K562 (cell line): ENCODE data around the gene KLRB1. TPM values are rescaled to one million over a fixed set of nuclear protein-coding genes. Genes with fewer than 3 reads are reported as not detected.

Source experiments
- ATAC-seq: fragments of 200-7000 bp; cut with Tn5 transposase; 3 replicates; pipeline ENCODE4 v1.9.1; 2020; ENCODE audit warnings: moderate library complexity
- BruUV-seq: library from RNA; stranded (reverse); fragments of 400-500 nt; replicated peaks from 2 replicates; lab custom pipeline; 2021; lab: Mats Ljungman, UMichigan
- CTCF ChIA-PET: fragments of 300-600 bp; formaldehyde crosslinking; extraction: SDS; loops from one replicate; lab custom pipeline; 2021; ENCODE audit warnings: low intra/inter-chr PET ratio; lab: Yijun Ruan, JAX
- POLR2A ChIA-PET: fragments of 300-600, 350-650 bp; sonication (Branson Sonifier 250); formaldehyde crosslinking; extraction: SDS; loops from one replicate; lab custom pipeline; 2021; ENCODE audit warnings: antibody characterized with exemption, inconsistent platforms; lab: Yijun Ruan, JAX
- DNase-seq, 4 experiments: peaks; one replicate each; pipeline versions ENCODE4 v3.0.0 to v3.0.0-alpha.2; 2011 to 2018; ENCODE audit warnings: low spot score in 3 of 4, mixed read lengths in 3 of 4; ENCODE audit errors: extremely low read depth in 1 of 4
- FAIRE-seq: peaks from 2 replicates; lab custom pipeline; 2011; peaks lifted over from hg19 to GRCh38; lab: Jason Lieb, UNC
- H2AFZ ChIP-seq: 2 replicates; pipeline ENCODE4 v1.6.0; 2011; ENCODE audit warnings: low read depth, low read length, control low read depth, inconsistent platforms
- H3K27ac ChIP-seq: fragments of 200-600 bp; 3 replicates; pipeline ENCODE4 v1.8.0; 2011; ENCODE audit warnings: low read depth, mild to moderate bottlenecking, control low read depth, inconsistent platforms, low read length, moderate library complexity, mixed read lengths; ENCODE audit errors: extremely low read depth
- H3K27me3 ChIP-seq, 2 experiments: fragments of 300-600 bp in 1 of 2; 2 replicates in 1 of 2; 3 replicates in 1 of 2; pipeline versions ENCODE4 v1.6.0 to v1.8.0; 2011; ENCODE audit warnings: inconsistent platforms in 2 of 2, low read length in 2 of 2, mild to moderate bottlenecking in 1 of 2, mixed read lengths in 1 of 2, moderate library complexity in 1 of 2; ENCODE audit not compliant: control insufficient read depth in 2 of 2, insufficient read depth in 2 of 2
- H3K36me3 ChIP-seq: fragments of 300-600 bp; 3 replicates; pipeline ENCODE4 v1.8.0; 2011; ENCODE audit warnings: mild to moderate bottlenecking, low read length, inconsistent platforms; ENCODE audit not compliant: control insufficient read depth, insufficient read depth
- H3K4me1 ChIP-seq, 2 experiments: fragments of 200-600 bp in 1 of 2; replicated peaks in 1 of 2; 2 replicates in 1 of 2; 3 replicates in 1 of 2; pipeline versions ENCODE4 v1.5.1 to v1.8.0; 2011; ENCODE audit warnings: inconsistent platforms in 2 of 2, low read length in 2 of 2, mild to moderate bottlenecking in 1 of 2, mixed read lengths in 1 of 2, moderate library complexity in 1 of 2; ENCODE audit not compliant: control insufficient read depth in 2 of 2, insufficient read depth in 2 of 2
- H3K4me2 ChIP-seq: 2 replicates; pipeline ENCODE4 v1.6.1; 2011; ENCODE audit warnings: low read length, control low read depth, inconsistent platforms, mixed read lengths; ENCODE audit not compliant: insufficient read depth
- H3K4me3 ChIP-seq: fragments of 200-600 bp; sonication (generic), shearing (Covaris generic); 2 replicates; pipeline ENCODE4 v1.5.1; 2016; ENCODE audit warnings: control low read depth, inconsistent platforms
- H3K79me2 ChIP-seq: fragments of 200-600 bp; 3 replicates; pipeline ENCODE4 v1.8.0; 2011; ENCODE audit warnings: low read length, inconsistent platforms; ENCODE audit not compliant: control insufficient read depth, insufficient read depth
- H3K9ac ChIP-seq, 2 experiments: 2 replicates each; pipeline versions ENCODE4 v1.6.0 to v1.6.1; 2011; ENCODE audit warnings: low read depth in 2 of 2, low read length in 2 of 2, control low read depth in 1 of 2, inconsistent platforms in 1 of 2, mild to moderate bottlenecking in 1 of 2, mixed read lengths in 1 of 2; ENCODE audit not compliant: insufficient read depth in 1 of 2
- H3K9me1 ChIP-seq: one replicate; pipeline ENCODE4 v1.6.0; 2011; ENCODE audit warnings: inconsistent platforms, mild to moderate bottlenecking, low read length, moderate library complexity; ENCODE audit not compliant: control insufficient read depth, insufficient read depth
- H3K9me3 ChIP-seq: replicated peaks from 2 replicates; pipeline ENCODE4 v1.5.1; 2011; ENCODE audit warnings: low read depth, low read length, inconsistent platforms; ENCODE audit not compliant: control insufficient read depth, insufficient read depth
- H4K20me1 ChIP-seq: replicated peaks from 2 replicates; pipeline ENCODE4 v1.6.1; 2011; ENCODE audit warnings: low read length, inconsistent platforms, mixed read lengths; ENCODE audit not compliant: control insufficient read depth, insufficient read depth
- BMI1 ChIP-seq: fragments of 150-350 bp; IDR thresholded peaks from 2 replicates; pipeline ENCODE4 v1.6.1; 2014; ENCODE audit warnings: low read length
- CEBPZ ChIP-seq: fragments of 150-350 bp; IDR thresholded peaks from 2 replicates; pipeline ENCODE4 v1.6.1; 2014; ENCODE audit warnings: low read depth, mild to moderate bottlenecking, low read length, borderline replicate concordance
- HDAC1 ChIP-seq, 2 experiments: fragments of 450-650 bp; IDR thresholded peaks; 2 replicates each; pipeline ENCODE4 v1.6.1; 2016 to 2017; ENCODE audit warnings: inconsistent platforms in 1 of 2, mild to moderate bottlenecking in 1 of 2, moderate library complexity in 1 of 2
- LEF1 ChIP-seq: fragments of 450-650 bp; IDR thresholded peaks from 2 replicates; pipeline ENCODE4 v1.6.1; 2016; ENCODE audit warnings: mild to moderate bottlenecking
- PYGO2 ChIP-seq: fragments of 450-650 bp; IDR thresholded peaks from 2 replicates; pipeline ENCODE4 v1.6.1; 2016; ENCODE audit warnings: mild to moderate bottlenecking, missing genetic modification characterization, moderate library complexity, missing compliant biosample characterization
- RFX5 ChIP-seq: IDR thresholded peaks from 2 replicates; pipeline ENCODE4 v1.6.1; 2011; ENCODE audit warnings: low read depth, mild to moderate bottlenecking, improper control_type of control experiment, low read length
- RHOXF2B ChIP-seq: fragments of 250-450 bp; sonication (Bioruptor Pico); conservative IDR thresholded peaks from 2 replicates; pipeline ENCODE4 v1.5.1; 2021
- TCF15 ChIP-seq: fragments of 250-450 bp; sonication (Bioruptor Pico); IDR thresholded peaks from 2 replicates; pipeline ENCODE4 v1.8.0; 2022; ENCODE audit warnings: moderate library complexity, mild to moderate bottlenecking, inconsistent platforms
- WHSC1 ChIP-seq: IDR thresholded peaks from one replicate; pipeline ENCODE4 v1.6.1; 2012; ENCODE audit warnings: low read length, control low read depth, inconsistent platforms
- WGBS: fragments of 100-300 bp; shearing (Covaris generic); methylation state at CpG from one replicate; pipeline ENCODE4 v1.1.6; 2016; ENCODE audit warnings: low coverage, mixed read lengths; ENCODE audit not compliant: insufficient coverage; ENCODE audit errors: missing lambda C conversion rate; 5-methylcytosine and 5-hydroxymethylcytosine counted together
- in situ Hi-C: fragments of 300-500 bp; cut with MboI; formaldehyde crosslinking; loops from 4 replicates; pipeline ENCODE4 v1.15.0; 2018; ENCODE audit warnings: inconsistent platforms, mixed read lengths
- intact Hi-C: fragments of 100-400 bp; cut with micrococcal nuclease; formaldehyde crosslinking; loops from 2 replicates; pipeline ENCODE4 v1.14.2; 2022
- polyA plus RNA-seq, 8 experiments: library from polyadenylated mRNA; depleted of rRNA in 4 of 8; stranded (reverse) in 5 of 8; unstranded in 3 of 8; fragments of >200 nt; fragmentation: Nextera tagmentation in 2 of 8; fragmentation: Illumina TruSeq in 1 of 8; extraction: Ambion mirVana in 2 of 8; extraction: Trizol in 1 of 8; gene quantifications; 2 replicates each; pipeline versions ENCODE4 v1.2.1 to v1.2.3, GENCODE V29; 2011 to 2014; ENCODE audit warnings: inconsistent platforms in 1 of 8, missing spikeins in 1 of 8
- total RNA-seq, 7 experiments: library from RNA; depleted of rRNA in 6 of 7; stranded (reverse); fragments of >200 nt in 6 of 7; fragmentation: Illumina TruSeq in 2 of 7; extraction: Trizol in 2 of 7; gene quantifications; 2 replicates each; pipeline versions ENCODE4 v1.2.1 to v1.2.3, GENCODE V29; 2011 to 2021; ENCODE audit warnings: low replicate concordance in 1 of 7

KLRB1 gene
- total and polyA plus RNA-seq, 9 of the 15 experiments (the other 6 are each of a cell fraction or from before 2014, with no cell fraction given) = not detected

- Histone ChIP-seq H3K27ac (no peak overlapping the region), H2AFZ (no peak overlapping the region), H3K4me2 (no peak overlapping the region), H3K9me1 (no peaks in the 10 kb centered on the region), H3K79me2 (no peaks in the 10 kb centered on the region), H3K27me3 (no peaks in the 10 kb centered on the region), H3K36me3 (no peaks in the 10 kb centered on the region), H3K9me3 (no peaks in the 10 kb centered on the region), H3K4me1 (no peaks in the 10 kb centered on the region), H3K9ac (no peak overlapping the region), H3K4me3 (no peak overlapping the region), H4K20me1 (no peaks in the 10 kb centered on the region)
- ChIA-PET POLR2A (no interaction called here), CTCF (no interaction called here)
- ATAC-seq = no peak
- DNase-seq = no peak
- in situ Hi-C loops = loop anchor here (25.0 kb wide), 1 partner anchor 288 kb away; no protein-coding TSS in a partner anchor
- TF ChIP-seq HDAC1 (IDR thresholded peaks at IDR 0.05) = no peak
- no peak for TF ChIP-seq PYGO2 (tag)
- no peak for TF ChIP-seq WHSC1
- TF ChIP-seq RFX5 = no peak
- TF ChIP-seq LEF1 = no peak
- TF ChIP-seq TCF15 (CRISPR knock-in tag) = no peak
- no peak for TF ChIP-seq BMI1
- no peak for TF ChIP-seq CEBPZ
- TF ChIP-seq RHOXF2B (CRISPR knock-in tag) = no peak
- intact Hi-C loops = no loop called here
- no TSS peak for BruUV-seq
- 67% methylated on average over 1 of the region's 3 CpGs for WGBS
- FAIRE-seq = no peak
Observed at GRCh38 chr12:9625019-9625418, 17.3 kb upstream of the KLRB1 start.
